Fibroblast of pulmonary artery (primary cell): ENCODE measurements around the gene AGAP1.
"Not testable (repeated sequence)": the region's sequence is repeated elsewhere in the genome, so short reads cannot be mapped to it uniquely, and the experiment has no call there.

Source experiments
- DNase-seq: peaks from one replicate; pipeline ENCODE4 v3.0.0-alpha.2; 2010; ENCODE audit warnings: low read depth
- H3K4me3 ChIP-seq: replicated peaks from 2 replicates; pipeline ENCODE4 v1.5.1; 2011; ENCODE audit warnings: low read depth, mild to moderate bottlenecking, control low read depth, low read length, moderate library complexity
- TF ChIP-seq, protein P1 (sequence below): IDR thresholded peaks from 2 replicates; pipeline ENCODE4 v1.5.1; 2011; ENCODE audit warnings: mild to moderate bottlenecking, control low read depth, low read length, inconsistent platforms; ENCODE audit errors: missing control alignments

Gene AGAP1

DNA sequence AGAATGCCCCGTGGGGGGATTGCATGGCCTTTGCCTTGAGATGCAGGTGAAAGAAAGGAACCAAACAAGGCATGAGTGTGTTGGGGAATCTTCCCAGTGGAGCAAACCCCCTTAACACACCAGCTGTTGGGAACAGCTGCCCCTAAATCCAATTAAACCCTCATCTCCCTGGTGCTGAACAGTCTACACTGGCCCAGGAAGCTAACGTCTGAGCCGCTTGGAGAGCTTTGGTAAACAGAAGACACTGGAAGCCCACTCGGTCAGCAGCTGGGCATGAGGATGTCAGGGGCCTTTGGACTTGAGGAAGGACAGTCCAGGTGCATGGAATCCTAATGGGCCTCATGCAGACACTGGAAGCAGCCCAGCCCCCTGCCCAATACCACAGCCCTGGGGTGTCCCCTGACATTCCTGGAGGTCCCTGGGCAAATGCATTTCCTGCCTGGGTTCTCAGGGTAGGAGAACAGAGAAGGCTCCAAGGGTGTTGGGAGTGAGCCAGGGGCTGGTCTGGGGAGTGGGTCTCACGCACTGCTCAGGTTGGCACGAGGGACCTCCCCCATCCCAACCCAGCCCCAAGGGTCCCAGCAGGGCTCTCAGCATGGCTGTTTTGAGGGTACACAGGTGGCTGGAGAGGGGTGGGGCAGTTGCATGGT lies 636.6 kb downstream of the AGAP1 start:
- TF ChIP-seq, protein P1, sequence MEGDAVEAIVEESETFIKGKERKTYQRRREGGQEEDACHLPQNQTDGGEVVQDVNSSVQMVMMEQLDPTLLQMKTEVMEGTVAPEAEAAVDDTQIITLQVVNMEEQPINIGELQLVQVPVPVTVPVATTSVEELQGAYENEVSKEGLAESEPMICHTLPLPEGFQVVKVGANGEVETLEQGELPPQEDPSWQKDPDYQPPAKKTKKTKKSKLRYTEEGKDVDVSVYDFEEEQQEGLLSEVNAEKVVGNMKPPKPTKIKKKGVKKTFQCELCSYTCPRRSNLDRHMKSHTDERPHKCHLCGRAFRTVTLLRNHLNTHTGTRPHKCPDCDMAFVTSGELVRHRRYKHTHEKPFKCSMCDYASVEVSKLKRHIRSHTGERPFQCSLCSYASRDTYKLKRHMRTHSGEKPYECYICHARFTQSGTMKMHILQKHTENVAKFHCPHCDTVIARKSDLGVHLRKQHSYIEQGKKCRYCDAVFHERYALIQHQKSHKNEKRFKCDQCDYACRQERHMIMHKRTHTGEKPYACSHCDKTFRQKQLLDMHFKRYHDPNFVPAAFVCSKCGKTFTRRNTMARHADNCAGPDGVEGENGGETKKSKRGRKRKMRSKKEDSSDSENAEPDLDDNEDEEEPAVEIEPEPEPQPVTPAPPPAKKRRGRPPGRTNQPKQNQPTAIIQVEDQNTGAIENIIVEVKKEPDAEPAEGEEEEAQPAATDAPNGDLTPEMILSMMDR, result no peak
- no peak for DNase-seq
- no peak overlapping the region for H3K4me3 ChIP-seq

DNA sequence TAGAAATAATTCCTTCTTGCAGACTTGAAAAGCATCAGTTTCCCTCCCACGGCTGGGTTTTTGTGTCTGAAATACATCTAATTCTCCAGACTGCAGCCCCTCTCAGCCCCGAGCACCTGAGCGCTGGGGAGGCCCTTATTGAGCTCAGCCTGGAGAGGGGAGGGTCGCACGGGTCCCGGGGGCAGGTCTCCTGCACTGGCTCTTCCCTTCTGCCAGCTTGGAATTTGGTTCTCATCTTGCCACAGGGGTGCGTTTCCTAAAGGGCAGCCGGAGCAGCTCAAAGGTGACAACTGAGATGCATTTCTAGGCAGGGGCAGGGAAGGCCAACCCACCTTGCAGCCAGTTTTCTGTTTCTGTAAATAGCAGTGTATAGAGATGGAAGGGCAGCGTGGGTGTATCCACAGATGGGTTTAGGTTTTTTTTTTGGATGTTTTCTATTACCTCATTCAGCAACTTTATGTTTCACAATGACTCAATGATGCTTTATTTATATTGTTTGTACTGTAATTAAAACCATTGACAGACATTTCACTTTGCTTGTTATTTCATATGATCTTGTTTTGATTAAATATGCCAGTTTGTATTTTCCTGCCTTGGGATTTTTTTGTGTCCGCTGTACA lies 637.3 kb downstream of the AGAP1 start:
- H3K4me3 ChIP-seq, result no peak overlapping the region
- DNase-seq, result no peak
- TF ChIP-seq, protein P1, result no peak

DNA sequence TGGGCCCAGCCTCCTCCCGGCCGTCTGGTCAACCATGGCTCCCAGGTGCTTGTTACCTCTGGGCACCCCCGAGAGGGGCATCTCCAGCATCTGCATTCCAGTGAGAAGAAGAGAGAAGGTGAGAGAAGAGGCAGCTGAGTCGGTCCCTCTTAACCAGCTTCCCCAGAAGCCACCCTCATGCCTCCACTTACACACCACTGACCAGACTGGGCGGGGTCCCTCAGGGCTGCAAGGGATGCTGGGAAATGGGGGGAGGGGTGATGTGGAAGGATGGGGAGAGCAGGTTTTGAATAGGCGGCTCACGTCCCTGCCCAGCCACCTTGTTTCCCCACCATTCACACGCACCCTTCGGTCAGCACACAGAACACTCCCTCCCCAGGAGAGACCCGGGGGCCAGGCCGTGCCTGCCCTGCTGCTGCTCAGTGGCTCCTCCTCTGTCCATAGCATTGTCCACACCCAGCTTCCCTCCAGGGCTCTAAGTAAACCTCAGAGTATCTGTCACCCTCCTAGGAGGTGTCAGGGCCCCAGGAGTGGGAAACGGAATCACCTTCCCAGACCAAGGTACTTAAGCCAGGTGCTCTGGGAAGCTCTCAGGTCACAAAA lies 639.7 kb downstream of the AGAP1 start:
- H3K4me3 ChIP-seq, result no peak overlapping the region
- TF ChIP-seq, protein P1, result no peak
- DNase-seq, result no peak

DNA sequence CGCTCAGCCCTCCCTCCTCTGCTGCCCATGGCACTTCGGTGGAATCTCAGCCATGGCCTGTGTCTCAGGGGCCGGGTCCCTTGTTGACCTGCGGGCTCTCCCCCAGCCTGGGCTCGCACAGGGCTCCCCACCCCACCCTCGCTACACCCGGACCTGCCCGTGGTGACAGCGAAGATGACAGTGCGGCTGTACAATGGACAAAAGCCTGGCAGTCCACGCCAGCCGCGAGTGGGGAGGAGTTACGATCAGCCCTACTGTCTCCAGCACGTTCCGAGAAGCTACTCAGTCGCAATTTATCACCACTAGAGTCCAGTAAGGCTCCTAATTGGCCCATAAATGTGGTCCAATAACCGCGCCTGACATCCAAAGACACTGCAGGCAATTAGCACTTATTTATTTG lies 642.7 kb downstream of the AGAP1 start:
- TF ChIP-seq, protein P1, result no peak
- no peak overlapping the region for H3K4me3 ChIP-seq
- DNase-seq, result no peak

DNA sequence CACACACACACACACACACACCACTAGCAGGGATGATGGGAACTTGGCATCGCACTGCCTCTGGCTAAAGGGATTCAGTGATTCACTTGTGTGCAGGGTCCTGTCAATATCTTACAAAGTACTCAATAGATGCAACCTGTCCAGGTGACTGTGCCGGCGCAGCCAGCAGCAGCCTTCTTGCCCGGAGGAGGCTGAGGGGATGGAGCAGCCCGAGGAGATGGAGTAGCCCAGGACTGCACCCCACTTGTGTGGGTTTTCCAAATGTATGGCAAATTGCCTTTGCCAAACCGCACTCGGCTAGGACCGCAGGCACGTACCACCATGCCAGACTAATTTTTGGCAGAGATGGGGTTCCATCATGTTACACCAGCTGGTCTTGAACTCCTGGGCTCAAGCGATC lies 643.2 kb downstream of the AGAP1 start:
- no peak overlapping the region for H3K4me3 ChIP-seq
- TF ChIP-seq, protein P1, result no peak
- no peak for DNase-seq

DNA sequence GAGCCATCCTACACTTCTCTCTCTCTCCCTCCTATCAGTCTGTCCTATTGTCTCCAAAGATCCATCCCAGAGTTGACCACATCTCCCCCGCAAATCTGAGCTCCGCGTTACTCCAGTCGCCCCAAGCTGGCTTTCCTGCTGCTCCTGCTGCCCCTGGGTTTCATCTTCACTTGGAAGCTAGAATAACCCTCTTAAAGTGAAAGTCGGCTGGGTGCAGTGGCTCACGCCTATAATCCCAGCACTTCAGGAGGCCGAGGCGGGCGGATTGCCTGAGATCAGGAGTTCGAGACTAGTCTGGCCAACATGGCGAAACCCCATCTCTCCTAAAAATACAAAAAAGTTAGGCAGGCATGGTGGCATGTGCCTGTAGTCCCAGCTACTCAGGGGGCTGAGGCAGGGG lies 647.8 kb downstream of the AGAP1 start:
- not testable (repeated sequence) for H3K4me3 ChIP-seq, DNase-seq

DNA sequence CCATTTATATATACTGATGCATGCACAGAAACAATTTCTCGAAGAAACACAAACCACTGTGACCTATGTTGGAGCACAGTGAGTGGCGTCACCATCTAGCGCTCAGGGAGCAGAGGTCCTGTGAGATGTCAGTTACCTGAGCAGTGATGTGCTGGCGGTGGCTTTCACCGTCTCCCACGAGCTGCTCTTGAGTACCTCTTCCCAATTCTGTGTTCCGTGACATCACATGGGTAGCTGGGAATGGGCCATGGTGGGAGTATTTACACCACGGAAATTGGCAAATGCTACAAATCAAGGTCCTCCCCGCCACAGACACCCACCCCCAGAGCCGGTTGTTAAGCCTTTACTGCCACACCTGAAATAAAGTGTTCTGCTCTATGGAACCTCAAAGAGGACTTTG lies 650.0 kb downstream of the AGAP1 start:
- TF ChIP-seq, protein P1, result no peak
- no peak overlapping the region for H3K4me3 ChIP-seq
- DNase-seq, result no peak
